G401 (cell line): Measurements from ENCODE around the gene GPR62. TPM values are rescaled to one million over a fixed set of nuclear protein-coding genes. Genes with fewer than 3 reads are reported as not detected.

ENCODE experiments used
- DNase-seq: peaks from one replicate; pipeline ENCODE4 v3.0.0-alpha.2; 2015; ENCODE audit warnings: low spot score
- in situ Hi-C: cut with HindIII; loops from 2 replicates; pipeline ENCODE4 v1.10.0; 2016; ENCODE audit warnings: low sequenced_read_pairs, mixed read lengths
- total RNA-seq: library from RNA; depleted of rRNA; stranded (reverse); fragments of >200 nt; shearing (Covaris generic); gene quantifications from 2 replicates; pipeline ENCODE4 v1.2.3, GENCODE V29; 2014

The GPR62 gene
- total RNA-seq, 1 experiment from 2014 or later = not detected

- in situ Hi-C loops = no loop called here
- peak; percentile 47 for DNase-seq
These were observed 12.4 kb downstream of the GPR62 start, which contains the start of gene PCBP4 for GRCh38 chr3:51967384-51968169. PCBP4 (minus strand) TSS chr3:51967454; CDS start chr3:51961240, 6,214 bp downstream.

DNA sequence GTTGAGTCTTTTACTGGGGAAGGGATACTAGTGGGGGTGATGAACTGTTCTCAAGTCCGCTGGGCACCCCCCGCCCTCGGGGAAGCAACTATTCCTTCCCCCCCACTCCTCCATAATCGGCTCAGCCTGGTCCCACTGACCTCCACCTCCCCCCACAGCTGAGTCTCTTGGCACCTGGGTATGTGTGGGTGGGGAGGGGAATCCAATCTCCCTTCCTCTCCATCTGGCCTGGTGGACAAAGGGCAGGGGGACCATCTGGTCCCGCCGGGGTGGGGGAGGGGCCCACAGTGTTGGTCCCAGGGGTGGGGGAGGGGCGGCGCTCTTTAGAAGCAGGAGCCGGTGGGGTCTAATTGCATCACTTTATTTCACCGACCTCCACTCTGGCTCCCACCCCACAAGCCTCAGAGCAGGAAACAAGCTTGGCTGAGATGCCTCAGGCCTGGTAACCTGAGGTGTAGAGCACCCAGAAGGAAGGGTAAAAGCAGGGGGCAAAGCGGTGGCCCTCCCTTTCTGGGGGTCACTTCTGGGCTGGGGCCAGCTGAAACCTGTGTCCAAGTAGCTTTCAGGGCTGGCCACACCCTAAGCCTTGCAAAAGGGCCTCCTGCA, 13.1 kb downstream of the GPR62 start:
- DNase-seq = peak; percentile 80
- in situ Hi-C loops = no loop called here

- peak; percentile 20 for DNase-seq
- in situ Hi-C loops = no loop called here
These were observed 13.9 kb downstream of the GPR62 start for GRCh38 chr3:51968883-51969678.

GRCh38 chr3:51969841-51970240, 14.7 kb downstream of the GPR62 start:
- DNase-seq = peak; percentile 20
- in situ Hi-C loops = no loop called here

GRCh38 chr3:51970606-51971300, 15.6 kb downstream of the GPR62 start:
- in situ Hi-C loops = no loop called here
- peak; percentile 83 for DNase-seq

- DNase-seq = peak; percentile 18
- in situ Hi-C loops = no loop called here
These were observed 16.2 kb downstream of the GPR62 start for GRCh38 chr3:51971350-51971749.

- DNase-seq = no peak
- in situ Hi-C loops = no loop called here
These were observed 19.2 kb downstream of the GPR62 start for GRCh38 chr3:51974277-51974962.

DNA sequence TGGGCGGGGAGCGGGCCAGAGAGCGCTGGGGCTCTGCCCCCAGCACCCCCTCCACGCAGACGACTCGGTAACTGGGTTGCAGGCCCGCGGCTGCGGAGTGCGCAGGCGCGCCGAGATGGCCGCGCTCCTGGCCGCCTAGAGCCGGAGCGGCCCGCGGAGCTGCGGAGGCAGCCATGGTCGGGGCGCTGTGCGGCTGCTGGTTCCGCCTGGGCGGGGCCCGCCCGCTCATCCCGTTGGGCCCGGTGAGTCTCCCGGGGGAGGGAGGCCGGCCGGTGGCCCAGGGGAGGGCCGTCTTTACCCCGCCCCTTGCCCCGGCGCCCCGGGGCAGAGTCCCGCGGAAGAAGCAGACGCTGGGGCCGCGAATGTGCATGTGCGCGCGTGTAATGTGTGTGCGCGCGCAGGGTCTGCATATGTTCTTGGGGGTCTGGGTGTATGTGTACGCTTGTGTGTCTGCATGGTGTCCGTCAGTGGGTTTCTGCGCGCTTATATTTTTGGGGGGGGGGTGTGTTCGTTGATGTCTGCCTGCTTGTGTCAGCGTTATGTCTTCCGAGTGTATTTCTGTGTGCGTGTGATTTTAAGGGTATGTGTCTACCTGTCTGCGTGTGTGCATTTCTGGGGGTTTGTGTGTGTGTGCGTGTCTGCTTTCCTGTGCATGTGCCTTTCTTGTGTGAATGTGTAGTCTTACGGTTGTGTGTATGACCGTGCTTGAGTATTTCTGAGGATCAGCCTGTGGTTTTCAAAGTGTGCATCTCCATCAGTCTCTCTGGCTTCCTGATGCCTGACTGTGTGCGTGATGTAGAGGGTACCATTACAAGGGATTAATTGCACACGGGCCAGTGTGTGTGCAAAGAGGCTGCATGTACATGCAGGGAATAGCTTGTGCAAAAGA, 20.0 kb downstream of the GPR62 start, which contains the start of gene ABHD14A:
Gene ABHD14A (plus strand): TSS at position 102 of the 889 bp plus-strand sequence. CDS start 72 bp downstream, at position 174.
- DNase-seq = peak; percentile 83
- in situ Hi-C loops = no loop called here

DNA sequence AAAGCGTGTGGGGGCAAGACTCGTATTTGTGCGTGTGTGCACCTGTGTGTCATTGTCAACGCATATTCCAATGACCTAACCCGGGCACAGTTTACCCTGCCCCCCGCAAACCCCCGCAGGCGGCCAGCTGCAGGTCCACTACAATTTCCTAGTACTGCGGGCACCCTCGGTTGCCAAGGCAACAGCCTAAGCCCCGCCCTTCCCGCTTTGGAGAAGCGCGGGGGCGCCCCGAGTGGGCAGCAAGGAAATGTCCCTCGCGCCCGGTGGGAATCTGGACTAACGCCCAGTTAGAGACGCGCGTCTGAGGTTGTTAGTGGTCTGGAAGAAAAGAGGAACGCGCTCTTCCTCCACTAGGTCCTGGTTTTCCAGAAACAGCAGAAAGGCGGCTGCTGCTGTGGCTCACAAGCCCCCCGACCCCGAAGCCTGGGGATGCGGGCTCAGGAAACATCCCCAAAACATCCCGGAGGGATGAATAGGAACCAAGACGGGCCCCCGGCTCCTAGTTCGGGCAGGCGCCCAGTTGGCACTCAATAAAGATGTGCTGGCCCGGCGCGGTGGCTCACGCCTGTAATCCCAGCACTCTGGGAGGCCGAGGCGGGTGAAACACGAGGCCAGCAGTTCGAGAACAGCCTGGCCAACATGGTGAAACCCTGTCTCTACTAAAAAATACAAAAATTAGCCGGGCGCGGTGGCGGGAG, 20.8 kb downstream of the GPR62 start:
- in situ Hi-C loops = no loop called here
- peak; percentile 95 for DNase-seq

- peak; percentile 16 for DNase-seq
- in situ Hi-C loops = no loop called here
These were observed 22.4 kb downstream of the GPR62 start for GRCh38 chr3:51977446-51978142.

DNA sequence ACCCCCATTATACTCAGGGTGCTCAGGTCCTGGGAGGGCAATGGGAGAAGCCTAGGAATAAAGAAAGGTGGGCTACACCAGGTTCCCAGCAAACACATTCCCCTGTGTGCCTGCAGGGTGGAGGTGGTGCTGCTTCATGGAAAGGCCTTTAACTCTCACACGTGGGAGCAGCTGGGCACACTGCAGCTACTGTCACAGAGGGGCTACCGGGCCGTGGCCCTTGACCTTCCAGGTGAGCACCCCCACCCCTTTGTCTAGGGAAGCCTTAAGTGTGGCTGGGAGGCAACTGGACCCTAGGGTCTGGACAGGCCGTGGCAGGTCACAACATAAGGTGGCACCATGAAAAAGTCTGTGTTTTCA, 22.9 kb downstream of the GPR62 start:
- in situ Hi-C loops = no loop called here
- no peak for DNase-seq

GRCh38 chr3:51980253-51980652, 25.1 kb downstream of the GPR62 start:
- no peak for DNase-seq
- in situ Hi-C loops = no loop called here

DNA sequence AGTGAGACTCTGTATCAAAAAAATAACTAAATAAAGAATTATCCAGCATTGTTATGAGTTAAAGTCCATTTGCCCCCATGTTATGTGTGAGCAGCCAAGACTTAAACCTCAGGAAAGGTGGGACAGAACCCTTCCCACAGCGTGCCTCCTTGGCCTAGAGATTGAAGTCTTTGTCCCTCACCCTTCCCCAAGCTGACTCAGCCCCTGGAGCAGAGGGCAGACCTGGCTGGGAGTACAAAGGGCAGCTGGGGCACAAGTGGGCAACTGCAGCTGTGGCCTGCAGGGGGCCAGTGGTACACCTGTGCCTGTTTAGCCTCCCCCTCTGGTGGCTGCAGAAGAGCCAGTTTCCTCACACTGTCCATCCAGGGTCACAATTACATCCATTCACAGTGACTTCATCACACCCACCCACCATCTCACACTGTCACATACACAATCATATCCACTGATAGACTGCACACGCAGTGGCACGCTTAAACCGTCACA, 27.2 kb downstream of the GPR62 start:
- DNase-seq = no peak
- in situ Hi-C loops = no loop called here

DNA sequence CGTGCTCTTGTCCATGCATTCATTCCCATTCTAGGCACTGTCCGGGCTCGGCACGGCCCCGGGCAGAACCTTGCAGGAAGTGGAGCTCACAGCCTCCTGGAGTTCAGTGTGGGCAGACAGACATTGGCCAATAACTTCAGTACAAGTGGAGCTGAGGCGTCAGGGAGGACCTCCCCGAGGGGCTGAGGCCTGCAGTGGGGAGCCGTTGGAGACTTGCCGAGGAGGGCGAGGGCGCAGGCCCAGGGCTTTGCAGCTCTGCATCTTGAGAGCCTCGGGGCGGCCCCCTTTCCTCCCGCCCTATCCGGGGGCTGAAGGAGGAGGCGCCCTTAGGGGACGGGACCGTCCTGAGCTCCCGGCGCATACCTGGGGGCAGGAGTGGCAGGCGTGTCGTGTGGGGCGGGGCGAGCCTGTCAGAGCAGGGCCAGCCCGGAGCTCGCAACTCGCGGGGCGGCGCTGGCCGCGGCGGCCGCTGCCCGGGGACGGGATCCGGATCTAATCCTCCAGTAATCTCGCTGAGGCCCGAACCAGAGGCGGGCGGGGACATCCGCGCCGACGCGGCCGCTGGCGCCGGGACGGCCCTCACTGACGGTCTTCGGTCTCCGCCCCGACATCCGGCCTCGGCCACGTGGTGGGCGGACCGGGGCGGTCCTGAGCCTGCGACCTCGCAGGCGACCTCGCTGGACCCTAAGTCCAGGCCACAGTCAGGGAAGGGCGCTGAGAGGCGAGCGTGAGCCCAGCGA, 27.8 kb downstream of the GPR62 start, which contains the start of gene ACY1:
Gene ACY1 (plus strand): TSS at position 698 of the 740 bp plus-strand sequence. CDS start 530 bp downstream, outside the sequence.
- peak; percentile 53 for DNase-seq
- in situ Hi-C loops = no loop called here

DNA sequence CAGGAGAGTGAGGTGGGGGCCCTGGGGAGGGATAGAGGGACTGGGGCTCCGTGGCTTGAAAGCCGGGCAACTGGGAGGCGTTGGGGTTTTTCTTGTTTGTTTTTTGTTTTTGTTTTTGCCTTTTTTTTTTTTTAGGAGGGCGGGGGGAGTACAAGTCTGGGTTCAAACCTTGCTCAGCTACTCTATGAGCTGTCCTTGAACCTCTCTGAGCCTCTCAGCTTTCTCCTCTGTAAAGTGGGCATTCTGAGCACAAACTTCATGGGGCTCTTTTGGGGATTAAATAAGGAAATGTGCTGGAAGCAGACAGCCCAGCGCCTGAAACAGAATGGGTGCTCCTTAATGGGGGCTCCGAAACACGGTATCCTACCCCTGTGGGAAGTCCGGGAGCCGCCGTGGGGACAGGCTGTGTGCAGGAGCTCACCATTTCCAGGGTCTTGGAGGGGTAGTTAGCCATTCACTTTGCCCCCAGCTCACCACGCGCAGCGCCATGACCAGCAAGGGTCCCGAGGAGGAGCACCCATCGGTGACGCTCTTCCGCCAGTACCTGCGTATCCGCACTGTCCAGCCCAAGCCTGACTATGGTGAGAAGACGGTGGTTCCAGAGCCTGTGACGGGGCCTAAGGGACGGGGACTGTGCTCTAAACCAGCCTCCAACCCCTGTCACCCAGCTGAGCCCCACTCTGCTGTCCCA, 28.5 kb downstream of the GPR62 start:
- in situ Hi-C loops = no loop called here
- no peak for DNase-seq
